ENCODE measurements around the gene RGS6.

RGS6 gene

GRCh38 chr14:71918955-71919354, 13.3 kb upstream of the RGS6 start:
- Histone ChIP-seq H4K8ac (ENCODE audit: low read depth, low read length) (no peak overlapping the region), H2BK120ac (ENCODE audit: insufficient read depth, low read length, poor library complexity) (no peak overlapping the region), H4K12ac (ENCODE audit: low read depth, low read length) (no peak overlapping the region), H3K9ac (ENCODE audit: low read length) (no peak overlapping the region), H2AFZ (ENCODE audit: insufficient read depth, low read length, poor library complexity) (no peak overlapping the region), H3K27me3 (ENCODE audit: insufficient read depth, low read length) (no peaks in the 10 kb centered on the region), H3K9me3 (ENCODE audit: insufficient read depth, low read depth, low read length) (no peaks in the 10 kb centered on the region), H3K79me2 (ENCODE audit: control insufficient read depth, insufficient read depth, low read length, poor library complexity) (no peaks in the 10 kb centered on the region), H3K4me3 (ENCODE audit: low read depth, low read length) (no peak overlapping the region), H2BK5ac (ENCODE audit: low read depth, low read length, poor library complexity) (no peak overlapping the region), H2BK12ac (ENCODE audit: low read length) (no peak overlapping the region), H3K23ac (ENCODE audit: low read length) (peak overlapping the region; percentile 9), H3K27ac (ENCODE audit: low read depth, low read length) (no peak overlapping the region), H3K4ac (ENCODE audit: low read depth, low read length) (no peak overlapping the region), H4K91ac (ENCODE audit: low read depth, low read length) (no peak overlapping the region), H3K4me2 (ENCODE audit: low read length) (no peak overlapping the region), H3K18ac (ENCODE audit: low read length) (no peak overlapping the region), H3K14ac (ENCODE audit: low read length) (no peak overlapping the region), H3K4me1 (ENCODE audit: control insufficient read depth in 1 of 2, insufficient read depth in 2 of 2, low read length in 2 of 2) (peaks cover 0 to 3% of the 10 kb centered on the region in 2 experiments), H3K36me3 (ENCODE audit: control insufficient read depth in 1 of 2, insufficient read depth in 2 of 2, low read length in 2 of 2) (no peaks in the 10 kb centered on the region), H3K79me1 (ENCODE audit: low read length) (no peaks in the 10 kb centered on the region), H2AK5ac (ENCODE audit: low read length) (no peak overlapping the region)
- no peak for DNase-seq
- no CpG with 5 or more reads among the region's 3 CpGs for WGBS (ENCODE audit: extremely low coverage, insufficient coverage, insufficient read length)

- H3K4ac ChIP-seq (ENCODE audit: low read depth, low read length) = no peak overlapping the region
- H3K4me1 ChIP-seq (ENCODE audit: control insufficient read depth in 1 of 2, insufficient read depth in 2 of 2, low read length in 2 of 2) = peaks cover 0 to 3% of the 10 kb centered on the region in 2 experiments
- DNase-seq = no peak
- H4K8ac ChIP-seq (ENCODE audit: low read depth, low read length) = no peak overlapping the region
- H3K23ac ChIP-seq (ENCODE audit: low read length) = no peak overlapping the region
- no peak overlapping the region for H4K91ac ChIP-seq (ENCODE audit: low read depth, low read length)
- no CpG with 5 or more reads among the region's 4 CpGs for WGBS (ENCODE audit: extremely low coverage, insufficient coverage, insufficient read length)
- H3K27me3 ChIP-seq (ENCODE audit: insufficient read depth, low read length) = no peaks in the 10 kb centered on the region
- H3K14ac ChIP-seq (ENCODE audit: low read length) = no peak overlapping the region
- H3K36me3 ChIP-seq (ENCODE audit: control insufficient read depth in 1 of 2, insufficient read depth in 2 of 2, low read length in 2 of 2) = no peaks in the 10 kb centered on the region
- H3K4me2 ChIP-seq (ENCODE audit: low read length) = no peak overlapping the region
- no peak overlapping the region for H3K4me3 ChIP-seq (ENCODE audit: low read depth, low read length)
- no peaks in the 10 kb centered on the region for H3K79me1 ChIP-seq (ENCODE audit: low read length)
- H2BK12ac ChIP-seq (ENCODE audit: low read length) = no peak overlapping the region
- H2BK5ac ChIP-seq (ENCODE audit: low read depth, low read length, poor library complexity) = no peak overlapping the region
- H3K27ac ChIP-seq (ENCODE audit: low read depth, low read length) = no peak overlapping the region
- H3K79me2 ChIP-seq (ENCODE audit: control insufficient read depth, insufficient read depth, low read length, poor library complexity) = no peaks in the 10 kb centered on the region
- H4K12ac ChIP-seq (ENCODE audit: low read depth, low read length) = no peak overlapping the region
- no peak overlapping the region for H2AK5ac ChIP-seq (ENCODE audit: low read length)
- H2AFZ ChIP-seq (ENCODE audit: insufficient read depth, low read length, poor library complexity) = no peak overlapping the region
- no peak overlapping the region for H3K9ac ChIP-seq (ENCODE audit: low read length)
- H3K18ac ChIP-seq (ENCODE audit: low read length) = no peak overlapping the region
- no peak overlapping the region for H2BK120ac ChIP-seq (ENCODE audit: insufficient read depth, low read length, poor library complexity)
- H3K9me3 ChIP-seq (ENCODE audit: insufficient read depth, low read depth, low read length) = no peaks in the 10 kb centered on the region
Measured at GRCh38 chr14:71923513-71923912, 8.7 kb upstream of the RGS6 start.

- H4K91ac ChIP-seq (ENCODE audit: low read depth, low read length) = no peak overlapping the region
- WGBS (ENCODE audit: extremely low coverage, insufficient coverage, insufficient read length) = no CpG with 5 or more reads among the region's 36 CpGs
- no peak overlapping the region for H3K14ac ChIP-seq (ENCODE audit: low read length)
Measured at GRCh38 chr14:71931492-71932228, 569 bp upstream of the RGS6 start.

DNA sequence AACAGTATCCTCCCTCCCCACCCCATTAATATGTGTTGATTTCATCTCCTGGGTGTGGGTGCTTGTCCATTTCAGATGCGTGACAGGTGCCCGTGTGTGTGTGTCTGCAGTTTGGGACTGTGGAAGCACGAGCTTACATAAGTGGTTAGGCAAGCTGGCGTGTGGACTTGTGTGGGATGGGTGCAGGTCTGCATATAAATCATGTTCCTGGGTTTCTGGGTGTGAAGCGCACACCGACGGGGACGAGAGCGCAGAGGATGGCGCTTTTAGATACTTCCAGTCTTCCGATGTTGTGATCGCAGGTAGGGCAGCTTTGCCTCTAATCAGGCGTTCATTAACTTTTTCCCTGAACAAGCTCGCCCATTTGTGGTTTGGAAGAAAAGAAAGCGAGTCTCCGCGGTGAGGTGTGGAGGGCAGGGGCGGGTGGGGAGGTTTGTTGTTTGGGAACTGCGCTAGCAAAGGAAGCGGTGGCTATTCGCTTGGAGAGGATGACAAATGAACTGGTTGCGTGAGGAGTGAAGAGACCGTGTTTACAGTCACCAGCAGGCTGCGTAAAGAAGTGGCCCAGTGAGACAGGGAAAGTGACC, 865 bp downstream of the RGS6 start:
- peaks cover 2 to 7% of the 10 kb centered on the region in 2 experiments for H3K4me1 ChIP-seq (ENCODE audit: control insufficient read depth in 1 of 2, insufficient read depth in 2 of 2, low read length in 2 of 2)
- no peak overlapping the region for H3K14ac ChIP-seq (ENCODE audit: low read length)
- H2AK5ac ChIP-seq (ENCODE audit: low read length) = no peak overlapping the region
- H2AFZ ChIP-seq (ENCODE audit: insufficient read depth, low read length, poor library complexity) = no peak overlapping the region
- H3K79me2 ChIP-seq (ENCODE audit: control insufficient read depth, insufficient read depth, low read length, poor library complexity) = no peaks in the 10 kb centered on the region
- no peak overlapping the region for H2BK120ac ChIP-seq (ENCODE audit: insufficient read depth, low read length, poor library complexity)
- peak in 1 of 2 donors; percentile 2 for DNase-seq
- H4K12ac ChIP-seq (ENCODE audit: low read depth, low read length) = no peak overlapping the region
- peaks cover 2% of the 10 kb centered on the region for H3K9me3 ChIP-seq (ENCODE audit: insufficient read depth, low read depth, low read length)
- no peaks in the 10 kb centered on the region for H3K79me1 ChIP-seq (ENCODE audit: low read length)
- H3K4me2 ChIP-seq (ENCODE audit: low read length) = peak overlapping the region; percentile 86
- H3K23ac ChIP-seq (ENCODE audit: low read length) = no peak overlapping the region
- H3K27ac ChIP-seq (ENCODE audit: low read depth, low read length) = no peak overlapping the region
- no peak overlapping the region for H4K91ac ChIP-seq (ENCODE audit: low read depth, low read length)
- no peak overlapping the region for H3K9ac ChIP-seq (ENCODE audit: low read length)
- H2BK5ac ChIP-seq (ENCODE audit: low read depth, low read length, poor library complexity) = no peak overlapping the region
- no peaks in the 10 kb centered on the region for H3K36me3 ChIP-seq (ENCODE audit: control insufficient read depth in 1 of 2, insufficient read depth in 2 of 2, low read length in 2 of 2)
- no peak overlapping the region for H3K18ac ChIP-seq (ENCODE audit: low read length)
- no peak overlapping the region for H4K8ac ChIP-seq (ENCODE audit: low read depth, low read length)
- H2BK12ac ChIP-seq (ENCODE audit: low read length) = no peak overlapping the region
- peaks cover 29% of the 10 kb centered on the region for H3K27me3 ChIP-seq (ENCODE audit: insufficient read depth, low read length)
- no peak overlapping the region for H3K4ac ChIP-seq (ENCODE audit: low read depth, low read length)
- peak overlapping the region; percentile 2 for H3K4me3 ChIP-seq (ENCODE audit: low read depth, low read length)
- WGBS (ENCODE audit: extremely low coverage, insufficient coverage, insufficient read length) = no CpG with 5 or more reads among the region's 24 CpGs

More at GRCh38 chr14:71931492-71932228, 569 bp upstream of the RGS6 start:
- Histone ChIP-seq H3K4me1 (ENCODE audit: control insufficient read depth in 1 of 2, insufficient read depth in 2 of 2, low read length in 2 of 2) (peaks cover 2 to 7% of the 10 kb centered on the region in 2 experiments), H3K27me3 (ENCODE audit: insufficient read depth, low read length) (peaks cover 29% of the 10 kb centered on the region), H3K4ac (ENCODE audit: low read depth, low read length) (no peak overlapping the region), H3K27ac (ENCODE audit: low read depth, low read length) (no peak overlapping the region), H3K79me1 (ENCODE audit: low read length) (no peaks in the 10 kb centered on the region), H3K4me3 (ENCODE audit: low read depth, low read length) (no peak overlapping the region), H2BK5ac (ENCODE audit: low read depth, low read length, poor library complexity) (no peak overlapping the region), H2AFZ (ENCODE audit: insufficient read depth, low read length, poor library complexity) (no peak overlapping the region), H2AK5ac (ENCODE audit: low read length) (no peak overlapping the region), H4K12ac (ENCODE audit: low read depth, low read length) (no peak overlapping the region), H3K79me2 (ENCODE audit: control insufficient read depth, insufficient read depth, low read length, poor library complexity) (no peaks in the 10 kb centered on the region), H3K9me3 (ENCODE audit: insufficient read depth, low read depth, low read length) (peaks cover 2% of the 10 kb centered on the region), H3K36me3 (ENCODE audit: control insufficient read depth in 1 of 2, insufficient read depth in 2 of 2, low read length in 2 of 2) (no peaks in the 10 kb centered on the region), H2BK12ac (ENCODE audit: low read length) (no peak overlapping the region), H3K23ac (ENCODE audit: low read length) (no peak overlapping the region), H3K9ac (ENCODE audit: low read length) (no peak overlapping the region), H3K4me2 (ENCODE audit: low read length) (peak overlapping the region; percentile 86), H3K18ac (ENCODE audit: low read length) (no peak overlapping the region), H4K8ac (ENCODE audit: low read depth, low read length) (no peak overlapping the region), H2BK120ac (ENCODE audit: insufficient read depth, low read length, poor library complexity) (no peak overlapping the region)
- DNase-seq = no peak
